Mucosa of rectum (tissue), 2 donors: ENCODE results near the gene CLBA1.

Source experiments
- H3K27ac ChIP-seq, 2 donors: one replicate each; pipeline ENCODE4 v1.7.0; 2013; ENCODE audit warnings: inconsistent platforms in 2 of 2, low read depth in 2 of 2, low read length in 2 of 2
- H3K27me3 ChIP-seq, 2 donors: one replicate each; pipeline ENCODE4 v1.7.0; 2013; ENCODE audit warnings: low read length in 2 of 2; ENCODE audit not compliant: control insufficient read depth in 2 of 2, insufficient read depth in 2 of 2
- H3K36me3 ChIP-seq, 2 donors: one replicate each; pipeline ENCODE4 v1.7.0; 2013; ENCODE audit warnings: low read length in 2 of 2; ENCODE audit not compliant: control insufficient read depth in 2 of 2, insufficient read depth in 2 of 2
- H3K4me1 ChIP-seq, 2 donors: one replicate each; pipeline ENCODE4 v1.7.0; 2013; ENCODE audit warnings: low read length in 2 of 2, mild to moderate bottlenecking in 1 of 2; ENCODE audit not compliant: control insufficient read depth in 2 of 2, insufficient read depth in 2 of 2
- H3K4me3 ChIP-seq, 2 donors: one replicate each; pipeline ENCODE4 v1.7.0; 2013; ENCODE audit warnings: low read length in 2 of 2
- H3K9ac ChIP-seq, 2 donors: one replicate each; pipeline ENCODE4 v1.7.0; 2013; ENCODE audit warnings: low read length in 2 of 2, low read depth in 1 of 2, mild to moderate bottlenecking in 1 of 2
- H3K9me3 ChIP-seq, 2 donors: one replicate each; pipeline ENCODE4 v1.7.0; 2013; ENCODE audit warnings: low read length in 2 of 2; ENCODE audit not compliant: control insufficient read depth in 2 of 2
- donor health status: healthy.
- donor health status: Normal muscosa, but diverticular disease.

The CLBA1 gene

DNA sequence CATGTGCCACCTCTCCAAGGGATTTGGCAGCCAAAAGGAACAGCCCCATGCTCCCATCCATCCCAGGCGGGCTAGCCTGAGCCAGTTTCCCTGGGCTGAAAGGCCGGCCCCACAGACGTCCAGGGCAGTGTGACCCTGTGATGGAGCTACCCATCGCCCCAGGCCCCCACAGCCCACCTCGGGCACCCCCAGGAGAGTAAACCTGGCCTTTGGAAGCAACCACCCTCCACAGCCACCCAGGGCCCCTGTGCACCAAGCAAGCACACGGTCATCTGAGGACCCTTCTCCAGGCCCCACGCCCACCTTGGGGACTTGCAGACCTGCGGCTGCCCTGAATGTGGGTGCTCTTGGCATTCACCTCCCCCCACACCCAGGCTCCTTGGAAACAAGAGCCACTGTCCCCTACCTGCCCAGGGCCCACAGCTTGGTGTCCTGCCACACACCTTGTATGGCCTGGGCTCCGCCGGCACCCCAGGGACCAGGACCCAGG, 15.8 kb upstream of the CLBA1 start:
- H3K27ac ChIP-seq: peak overlapping the region; percentile 61 to 74
- H3K36me3 ChIP-seq: no peaks in the 10 kb centered on the region
- H3K9me3 ChIP-seq: no peaks in the 10 kb centered on the region
- peaks cover 13 to 38% of the 10 kb centered on the region in 2 donors for H3K27me3 ChIP-seq
- H3K4me3 ChIP-seq: peak overlapping the region; percentile 10 to 46
- peaks cover 48 to 53% of the 10 kb centered on the region in 2 donors for H3K4me1 ChIP-seq
- H3K9ac ChIP-seq: peak overlapping the region in 1 of 2 donors; percentile 14

DNA sequence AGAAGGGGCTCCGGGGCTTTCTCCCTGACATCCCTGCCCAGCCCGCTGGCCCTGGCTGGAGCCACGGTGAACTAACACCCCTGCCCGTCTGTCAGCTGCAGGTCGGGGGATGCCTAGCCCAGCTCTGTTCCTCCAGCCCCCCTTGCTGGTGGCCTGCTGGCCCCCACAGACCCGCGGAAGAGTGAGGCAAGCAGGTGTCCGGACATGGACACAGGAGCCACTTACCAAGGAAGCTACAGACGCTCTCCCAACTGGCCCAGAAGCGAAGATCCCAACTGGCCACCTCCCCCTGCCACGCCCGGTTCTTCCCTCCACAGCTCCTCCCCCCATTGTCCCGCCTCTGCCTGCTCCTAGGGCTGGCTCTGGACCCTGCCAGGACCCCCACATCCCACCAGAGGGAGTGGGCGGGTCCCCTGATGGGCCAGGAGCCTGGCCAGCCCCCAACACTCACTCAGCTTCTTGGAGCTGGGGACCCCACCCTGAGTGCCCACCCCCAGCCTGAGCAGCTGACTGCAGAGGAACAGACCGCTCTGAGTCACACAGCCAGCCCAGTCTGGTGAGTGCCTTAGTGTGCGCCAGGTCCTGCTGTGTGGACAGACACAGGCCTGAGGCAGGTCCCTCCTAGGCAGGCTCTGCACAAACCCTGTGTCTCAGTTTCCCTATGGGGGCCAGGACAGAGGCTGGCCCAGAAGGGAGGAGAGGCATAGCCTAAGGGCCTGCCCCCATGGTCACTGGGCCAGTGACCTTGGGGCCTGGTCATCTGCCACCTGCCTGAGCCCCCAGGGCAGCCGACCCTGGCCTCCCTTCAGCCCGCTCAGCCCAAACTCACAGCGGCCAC, 15.1 kb upstream of the CLBA1 start:
- peak overlapping the region; percentile 10 to 46 for H3K4me3 ChIP-seq
- H3K27me3 ChIP-seq: peaks cover 13 to 38% of the 10 kb centered on the region in 2 donors
- H3K9ac ChIP-seq: no peak overlapping the region
- no peaks in the 10 kb centered on the region for H3K9me3 ChIP-seq
- H3K36me3 ChIP-seq: no peaks in the 10 kb centered on the region
- peaks cover 48 to 53% of the 10 kb centered on the region in 2 donors for H3K4me1 ChIP-seq
- peak overlapping the region; percentile 61 to 74 for H3K27ac ChIP-seq

DNA sequence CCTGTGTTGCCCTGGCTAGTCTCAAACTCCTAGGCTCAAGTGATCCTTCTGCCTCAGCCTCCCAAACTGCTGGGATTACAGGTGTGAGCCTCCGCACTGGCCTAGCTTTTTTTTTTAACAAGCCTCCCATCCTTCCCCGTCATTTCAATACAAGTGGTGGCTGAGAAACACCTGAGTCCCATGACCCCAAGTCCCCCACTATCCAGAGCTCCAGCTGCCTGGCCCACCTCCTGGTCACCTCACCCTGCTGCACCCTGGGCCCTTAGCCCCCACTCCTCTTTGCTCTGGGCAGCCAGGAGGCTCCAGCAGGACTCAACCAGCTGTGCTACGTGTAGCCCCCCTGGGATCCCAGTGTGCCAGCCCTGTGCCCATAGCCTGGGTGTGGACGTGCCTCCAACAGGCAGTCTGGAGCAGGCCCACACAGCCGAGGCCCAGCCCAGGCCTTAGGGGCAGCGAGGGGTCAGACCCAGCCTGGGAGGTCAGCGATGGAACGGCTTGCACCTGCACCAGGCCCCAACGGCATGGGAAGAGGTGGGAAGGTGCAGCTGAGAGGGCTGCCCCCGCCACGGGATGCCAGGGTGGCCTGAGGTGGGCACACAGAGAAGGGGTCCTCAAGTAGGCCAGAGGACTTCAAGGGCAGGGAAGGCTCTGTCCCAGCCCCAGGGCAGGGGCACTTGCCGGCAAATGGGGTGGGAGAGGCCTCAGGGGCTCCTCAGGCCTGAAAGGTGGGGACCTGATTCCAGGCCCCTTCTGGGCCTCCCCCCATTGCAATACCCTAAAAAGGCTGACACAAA, 13.9 kb upstream of the CLBA1 start:
- peaks cover 57 to 58% of the 10 kb centered on the region in 2 donors for H3K4me1 ChIP-seq
- H3K9ac ChIP-seq: peak overlapping the region in 1 of 2 donors; percentile 10
- peak overlapping the region; percentile 71 to 82 for H3K27ac ChIP-seq

DNA sequence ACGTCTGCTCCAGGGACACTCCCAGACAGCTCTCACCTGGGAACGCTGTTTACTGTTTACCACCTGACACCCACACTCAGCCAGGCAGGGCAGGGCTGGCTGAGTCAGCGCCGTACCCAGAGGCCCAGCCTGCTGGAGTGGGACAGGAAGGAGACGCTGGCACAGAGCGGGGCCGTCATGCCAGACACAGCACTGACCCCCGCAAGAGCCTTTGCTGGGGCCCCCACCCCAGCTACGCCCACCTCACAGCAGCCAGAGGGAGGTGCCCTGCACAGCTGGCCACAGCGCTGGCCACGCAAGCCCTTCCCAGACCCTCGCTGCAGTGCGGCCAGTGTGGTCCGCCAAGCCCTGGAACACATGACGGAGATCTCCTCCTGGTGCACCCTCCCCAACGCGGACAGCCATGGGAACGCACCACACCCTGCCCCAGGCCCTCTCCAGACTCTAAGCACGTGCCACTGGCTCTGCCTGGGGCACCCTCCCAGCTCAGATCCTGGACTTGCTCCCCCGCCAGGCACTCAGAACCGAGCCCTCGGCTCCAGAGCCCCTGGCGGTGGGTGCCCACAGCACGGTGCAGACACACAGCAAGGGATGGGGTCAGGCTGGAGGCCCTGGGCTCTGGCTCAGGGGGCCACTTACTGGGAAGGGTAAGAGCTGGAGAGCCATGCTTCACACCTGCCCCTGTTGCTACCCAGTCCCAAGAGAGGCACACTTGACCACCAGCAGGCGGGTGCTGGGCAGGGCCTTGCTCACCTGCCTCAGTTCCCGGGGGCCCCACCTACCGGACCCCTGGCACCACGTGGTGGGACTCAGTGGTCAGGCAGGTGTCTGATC, 13.1 kb upstream of the CLBA1 start:
- peak overlapping the region; percentile 50 to 54 for H3K4me3 ChIP-seq
- H3K9me3 ChIP-seq: no peaks in the 10 kb centered on the region
- H3K27me3 ChIP-seq: peaks cover 16 to 35% of the 10 kb centered on the region in 2 donors
- peaks cover 57 to 59% of the 10 kb centered on the region in 2 donors for H3K4me1 ChIP-seq
- no peaks in the 10 kb centered on the region for H3K36me3 ChIP-seq
- peak overlapping the region in 1 of 2 donors; percentile 24 for H3K9ac ChIP-seq
- H3K27ac ChIP-seq: peak overlapping the region; percentile 71 to 82

More for the DNA sequence above, 13.9 kb upstream of the CLBA1 start:
- Histone ChIP-seq H3K27me3 (peaks cover 16 to 35% of the 10 kb centered on the region in 2 donors), H3K9me3 (no peaks in the 10 kb centered on the region), H3K4me3 (no peak overlapping the region), H3K36me3 (no peaks in the 10 kb centered on the region)

DNA sequence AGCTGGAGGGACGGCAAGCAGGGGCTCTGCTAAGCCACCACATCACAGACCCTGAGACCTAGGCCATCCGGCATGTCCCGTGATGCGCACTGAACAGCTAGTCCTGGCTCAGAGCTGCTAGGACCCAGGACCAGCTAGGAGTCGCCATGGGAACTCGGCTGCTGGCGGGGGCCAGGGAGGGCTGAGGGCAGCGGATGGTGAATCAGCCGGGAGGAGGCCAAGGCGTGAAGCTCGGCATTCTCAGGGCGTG, 12.5 kb upstream of the CLBA1 start:
- Histone ChIP-seq H3K4me3 (peak overlapping the region in 1 of 2 donors; percentile 3), H3K36me3 (no peaks in the 10 kb centered on the region), H3K9ac (no peak overlapping the region)

DNA sequence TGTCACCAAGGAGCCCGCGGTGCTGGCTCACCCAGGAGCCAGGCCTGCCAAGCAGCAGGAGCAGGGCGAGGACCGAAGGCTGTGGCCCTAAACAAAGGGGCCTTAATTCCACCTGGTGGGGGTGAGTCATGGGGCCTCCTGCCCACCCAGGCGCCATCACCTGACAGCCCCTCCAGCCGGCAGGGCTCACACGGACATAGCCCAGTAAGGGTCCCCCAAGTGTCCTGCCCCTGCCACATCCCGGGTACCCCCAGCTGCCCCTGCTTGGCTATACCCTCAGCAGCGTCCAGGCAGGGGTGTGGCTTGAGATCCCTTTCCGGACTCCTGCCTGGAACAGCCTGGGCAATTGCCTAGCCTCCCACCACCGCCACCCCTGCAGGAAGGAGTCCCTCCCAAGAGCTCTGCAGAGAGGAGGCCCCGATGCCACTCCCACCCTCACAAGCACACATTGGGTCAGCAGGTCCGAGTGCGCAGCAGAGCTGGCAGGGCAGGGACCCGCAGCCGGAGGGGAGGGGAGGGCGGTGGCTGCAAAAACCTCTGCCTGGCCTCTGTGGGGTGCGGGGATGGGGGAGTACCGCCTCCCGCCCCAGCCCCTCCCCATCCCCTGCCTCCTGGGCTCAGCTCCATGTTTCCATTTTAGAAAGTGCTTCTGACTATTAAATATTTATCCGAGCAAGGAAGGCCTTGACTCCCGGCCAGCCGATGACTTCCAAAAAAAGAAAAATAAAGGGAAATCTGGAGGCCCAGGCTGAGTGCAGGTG, 12.0 kb upstream of the CLBA1 start:
- Histone ChIP-seq H3K27ac (peak overlapping the region; percentile 71 to 82), H3K27me3 (peaks cover 17 to 28% of the 10 kb centered on the region in 2 donors), H3K4me3 (peak overlapping the region in 1 of 2 donors; percentile 3), H3K36me3 (no peaks in the 10 kb centered on the region), H3K9ac (no peak overlapping the region), H3K9me3 (no peaks in the 10 kb centered on the region), H3K4me1 (peaks cover 50 to 56% of the 10 kb centered on the region in 2 donors)

More for the DNA sequence above, 12.5 kb upstream of the CLBA1 start:
- Histone ChIP-seq H3K27me3 (peaks cover 19 to 33% of the 10 kb centered on the region in 2 donors), H3K4me1 (peaks cover 55 to 59% of the 10 kb centered on the region in 2 donors), H3K9me3 (no peaks in the 10 kb centered on the region), H3K27ac (peak overlapping the region; percentile 71 to 82)

DNA sequence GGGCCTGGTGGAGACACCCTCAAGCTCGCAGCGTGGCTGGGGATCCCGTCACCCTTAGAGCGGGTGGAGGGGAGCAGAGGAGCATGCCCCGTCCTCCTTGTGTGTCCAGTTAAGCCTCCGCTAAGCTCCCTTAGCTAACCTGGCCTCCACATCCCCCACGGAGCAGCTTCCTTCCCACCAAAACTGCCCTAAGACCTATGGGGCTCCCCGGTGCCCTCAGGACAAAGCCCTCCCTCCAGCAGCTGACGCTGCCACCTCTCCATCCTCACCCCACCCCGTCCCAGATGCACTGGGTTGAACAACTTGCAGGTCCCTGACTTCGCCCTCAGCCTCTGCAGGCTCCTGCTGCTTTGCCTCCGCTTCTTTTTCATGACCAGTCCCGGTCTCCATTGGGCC, 11.4 kb upstream of the CLBA1 start:
- Histone ChIP-seq H3K9me3 (no peaks in the 10 kb centered on the region), H3K4me3 (no peak overlapping the region), H3K27me3 (peaks cover 19 to 25% of the 10 kb centered on the region in 2 donors), H3K27ac (no peak overlapping the region), H3K9ac (no peak overlapping the region), H3K36me3 (no peaks in the 10 kb centered on the region), H3K4me1 (peaks cover 45 to 52% of the 10 kb centered on the region in 2 donors)

DNA sequence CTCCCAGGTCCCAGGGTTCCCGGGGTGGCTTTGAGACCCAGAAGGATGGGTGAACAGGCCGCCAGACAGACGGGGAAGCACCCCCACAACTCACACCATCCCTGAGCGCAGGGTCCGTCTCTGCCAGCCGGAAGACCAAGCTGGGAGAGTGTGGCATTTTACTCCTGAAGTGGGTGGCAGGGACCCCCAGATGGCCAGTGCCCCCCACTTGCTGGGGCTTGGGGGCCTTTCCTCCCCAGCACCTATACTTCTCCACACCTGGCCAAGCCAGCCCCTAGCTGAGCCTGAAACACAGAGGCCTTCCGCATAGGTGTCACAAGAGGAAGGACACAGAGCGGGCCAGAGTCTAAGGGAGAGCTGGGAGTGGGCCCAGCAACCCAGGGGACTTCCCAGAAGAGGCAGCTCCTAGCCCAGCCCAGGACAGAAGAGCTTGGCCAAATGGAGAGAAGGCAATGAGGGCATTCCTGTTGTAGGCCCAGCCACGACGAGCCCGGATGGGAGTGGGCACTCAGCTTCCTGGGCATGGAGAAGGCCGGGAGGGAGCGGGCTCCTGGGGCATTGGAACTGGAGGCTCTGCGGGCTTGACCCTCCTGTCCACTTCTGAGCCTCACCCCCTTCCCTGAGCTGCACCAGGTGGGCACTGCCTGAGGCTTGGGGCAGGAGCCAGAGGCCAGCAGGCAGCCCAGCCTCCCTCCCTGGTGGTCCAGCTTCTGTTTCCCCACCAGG, 10.8 kb upstream of the CLBA1 start:
- no peak overlapping the region for H3K4me3 ChIP-seq
- H3K36me3 ChIP-seq: no peaks in the 10 kb centered on the region
- no peak overlapping the region for H3K27ac ChIP-seq
- peaks cover 24 to 25% of the 10 kb centered on the region in 2 donors for H3K27me3 ChIP-seq
- H3K9ac ChIP-seq: no peak overlapping the region
- H3K9me3 ChIP-seq: no peaks in the 10 kb centered on the region
- H3K4me1 ChIP-seq: peaks cover 45 to 52% of the 10 kb centered on the region in 2 donors
